Measurements from ENCODE around the gene MAN1A2.

Gene MAN1A2

GRCh38 chr1:117577191-117577885 is 210.1 kb downstream of the MAN1A2 start:
- no peak for DNase-seq (ENCODE audit: low spot score)

- no peak for DNase-seq (ENCODE audit: low spot score)
These were observed 211.2 kb downstream of the MAN1A2 start for GRCh38 chr1:117578466-117578865.
